Progenitor cell of endocrine pancreas (in vitro differentiated cells): Measurements from ENCODE around the gene SRRD. TPM values are rescaled to one million over a fixed set of nuclear protein-coding genes. Genes with fewer than 3 reads are reported as not detected.

Experiments
- DNase-seq: peaks from one replicate; pipeline ENCODE4 v3.0.0; 2021; ENCODE audit warnings: low spot score; ENCODE audit not compliant: unreplicated experiment
- H3K27ac Mint-ChIP-seq: 2 replicates; pipeline ENCODE4 v1.8.0; 2021; ENCODE audit warnings: mild to moderate bottlenecking, moderate library complexity, mixed read lengths
- H3K27me3 Mint-ChIP-seq: 2 replicates; pipeline ENCODE4 v1.8.0; 2021; ENCODE audit warnings: mixed read lengths
- H3K36me3 Mint-ChIP-seq: 2 replicates; pipeline ENCODE4 v1.8.0; 2022; ENCODE audit warnings: mixed read lengths; ENCODE audit not compliant: insufficient read depth
- H3K4me1 Mint-ChIP-seq: 2 replicates; pipeline ENCODE4 v1.8.0; 2021; ENCODE audit warnings: low read depth, mixed read lengths
- H3K4me3 Mint-ChIP-seq: 2 replicates; pipeline ENCODE4 v1.8.0; 2021; ENCODE audit warnings: low read depth, mild to moderate bottlenecking, moderate library complexity, mixed read lengths
- H3K9me3 Mint-ChIP-seq: 2 replicates; pipeline ENCODE4 v1.8.0; 2021; ENCODE audit warnings: low read depth, mixed read lengths
- CTCF ChIP-seq: fragments of 200-600 bp; sonication (generic); IDR thresholded peaks from one replicate; pipeline ENCODE4 v1.5.0; 2021; ENCODE audit warnings: antibody characterized with exemption, mild to moderate bottlenecking; ENCODE audit not compliant: unreplicated experiment
- total RNA-seq: library from RNA; stranded (reverse); gene quantifications from 2 replicates; pipeline ENCODE4 v1.2.1, GENCODE V29; 2021

SRRD gene
- total RNA-seq, 1 donor from 2014 or later = 23.2 TPM

GRCh38 chr22:26471522-26471921, 12.2 kb upstream of the SRRD start:
- DNase-seq = no peak
- Mint-ChIP-seq H3K9me3 (no peaks in the 10 kb centered on the region), H3K36me3 (peaks cover 22% of the 10 kb centered on the region), H3K4me3 (no peak overlapping the region), H3K4me1 (no peaks in the 10 kb centered on the region), H3K27me3 (no peaks in the 10 kb centered on the region), H3K27ac (no peak overlapping the region)
- TF ChIP-seq CTCF = no peak

GRCh38 chr22:26474682-26475081, 9.0 kb upstream of the SRRD start:
- Mint-ChIP-seq H3K27ac (no peak overlapping the region), H3K36me3 (peaks cover 26% of the 10 kb centered on the region), H3K27me3 (no peaks in the 10 kb centered on the region), H3K4me3 (no peak overlapping the region), H3K9me3 (no peaks in the 10 kb centered on the region), H3K4me1 (peaks cover 5% of the 10 kb centered on the region)
- DNase-seq = no peak
- TF ChIP-seq CTCF = no peak

- peaks cover 13% of the 10 kb centered on the region for H3K4me1 Mint-ChIP-seq
- peaks cover 26% of the 10 kb centered on the region for H3K36me3 Mint-ChIP-seq
- no peak overlapping the region for H3K4me3 Mint-ChIP-seq
- peak overlapping the region; percentile 54 for H3K27ac Mint-ChIP-seq
- no peaks in the 10 kb centered on the region for H3K9me3 Mint-ChIP-seq
- no peaks in the 10 kb centered on the region for H3K27me3 Mint-ChIP-seq
- TF ChIP-seq CTCF = no peak
- no peak for DNase-seq
Measured at GRCh38 chr22:26476705-26477340, 6.9 kb upstream of the SRRD start.

GRCh38 chr22:26477341-26477731, 6.3 kb upstream of the SRRD start:
- H3K36me3 Mint-ChIP-seq = peaks cover 26% of the 10 kb centered on the region
- no peaks in the 10 kb centered on the region for H3K27me3 Mint-ChIP-seq
- no peaks in the 10 kb centered on the region for H3K9me3 Mint-ChIP-seq
- DNase-seq = no peak
- H3K27ac Mint-ChIP-seq = no peak overlapping the region
- no peak overlapping the region for H3K4me3 Mint-ChIP-seq
- H3K4me1 Mint-ChIP-seq = peaks cover 16% of the 10 kb centered on the region
- no peak for TF ChIP-seq CTCF

- Mint-ChIP-seq H3K27me3 (no peaks in the 10 kb centered on the region), H3K4me3 (peak overlapping the region; percentile 34), H3K36me3 (peaks cover 22% of the 10 kb centered on the region), H3K4me1 (peaks cover 26% of the 10 kb centered on the region), H3K9me3 (no peaks in the 10 kb centered on the region), H3K27ac (peak overlapping the region; percentile 47)
- DNase-seq = no peak
- TF ChIP-seq CTCF = no peak
Measured at GRCh38 chr22:26479043-26479791, 4.5 kb upstream of the SRRD start.
